WTC11 (cell line): ENCODE measurements around the gene ERFL. TPM values are rescaled to one million over a fixed set of nuclear protein-coding genes. Genes with fewer than 3 reads are reported as not detected.

Experiments used
- AFF4 ChIP-seq: sonication (generic); formaldehyde crosslinking; IDR thresholded peaks from 2 replicates; pipeline ENCODE4 v1.8.1; 2023; ENCODE audit warnings: mild to moderate bottlenecking, missing genetic modification reagents, borderline replicate concordance
- AR ChIP-seq: fragments of 250-450 bp; sonication (Bioruptor Pico); IDR thresholded peaks from 2 replicates; pipeline ENCODE4 v1.9.0; 2021; ENCODE audit warnings: mild to moderate bottlenecking
- ATF6 ChIP-seq: sonication (generic); formaldehyde crosslinking; IDR thresholded peaks from 2 replicates; pipeline ENCODE4 v1.8.1; 2023; ENCODE audit warnings: mild to moderate bottlenecking, missing genetic modification reagents
- CDX4 ChIP-seq: fragments of 250-450 bp; sonication (Bioruptor Pico); IDR thresholded peaks from 2 replicates; pipeline ENCODE4 v1.9.0; 2021; ENCODE audit warnings: moderate library complexity, mild to moderate bottlenecking, inconsistent platforms, borderline replicate concordance
- E2F5 ChIP-seq: sonication (generic); formaldehyde crosslinking; IDR thresholded peaks from 2 replicates; pipeline ENCODE4 v1.8.1; 2022; ENCODE audit warnings: mild to moderate bottlenecking, moderate library complexity, missing genetic modification reagents
- ESRRA ChIP-seq: sonication (generic); formaldehyde crosslinking; IDR thresholded peaks from 2 replicates; pipeline ENCODE4 v1.8.1; 2022; ENCODE audit warnings: mild to moderate bottlenecking, missing genetic modification reagents, borderline replicate concordance
- KAT7 ChIP-seq: sonication (generic); formaldehyde crosslinking; IDR thresholded peaks from 2 replicates; pipeline ENCODE4 v1.8.1; 2023; ENCODE audit warnings: missing genetic modification reagents, mild to moderate bottlenecking, borderline replicate concordance
- MXD4 ChIP-seq: fragments of 250-450 bp; sonication (Bioruptor Pico); IDR thresholded peaks from 2 replicates; pipeline ENCODE4 v1.8.0; 2021; ENCODE audit warnings: mild to moderate bottlenecking, moderate library complexity, borderline replicate concordance
- NFYB ChIP-seq: sonication (generic); formaldehyde crosslinking; conservative IDR thresholded peaks from 2 replicates; pipeline ENCODE4 v1.8.0; 2022; ENCODE audit warnings: low read depth, missing genetic modification reagents
- NR1H2 ChIP-seq: sonication (generic); formaldehyde crosslinking; IDR thresholded peaks from 2 replicates; pipeline ENCODE4 v1.9.0; 2021; ENCODE audit warnings: mild to moderate bottlenecking, moderate library complexity, missing genetic modification reagents
- NR3C1 ChIP-seq: sonication (generic); formaldehyde crosslinking; conservative IDR thresholded peaks from 2 replicates; pipeline ENCODE4 v1.8.1; 2023; ENCODE audit warnings: low read depth, mild to moderate bottlenecking, missing genetic modification reagents
- PREB ChIP-seq: sonication (generic); formaldehyde crosslinking; IDR thresholded peaks from 2 replicates; pipeline ENCODE4 v1.8.1; 2022; ENCODE audit warnings: mild to moderate bottlenecking, missing genetic modification reagents, moderate library complexity, borderline replicate concordance
- SMAD3 ChIP-seq: sonication (generic); formaldehyde crosslinking; IDR thresholded peaks from 2 replicates; pipeline ENCODE4 v1.8.0; 2022; ENCODE audit warnings: missing genetic modification reagents, mild to moderate bottlenecking, borderline replicate concordance
- STAT6 ChIP-seq: sonication (generic); formaldehyde crosslinking; conservative IDR thresholded peaks from 2 replicates; pipeline ENCODE4 v1.8.1; 2023; ENCODE audit warnings: mild to moderate bottlenecking, low read depth, missing genetic modification reagents, moderate library complexity
- USF2 ChIP-seq: sonication (generic); formaldehyde crosslinking; IDR thresholded peaks from 2 replicates; pipeline ENCODE4 v1.8.1; 2023; ENCODE audit warnings: mild to moderate bottlenecking, missing genetic modification reagents, moderate library complexity
- ZNF232 ChIP-seq: sonication (generic); formaldehyde crosslinking; IDR thresholded peaks from 2 replicates; pipeline ENCODE4 v1.8.0; 2022; ENCODE audit warnings: mild to moderate bottlenecking, missing genetic modification reagents
- ZNF532 ChIP-seq: fragments of 250-450 bp; sonication (Bioruptor Pico); IDR thresholded peaks from 2 replicates; pipeline ENCODE4 v1.9.0; 2021; ENCODE audit warnings: mild to moderate bottlenecking, borderline replicate concordance
- total RNA-seq: library from RNA; stranded (reverse); gene quantifications from 3 replicates; pipeline ENCODE4 v1.2.3, GENCODE V29; 2021

ERFL gene
- total RNA-seq, 1 experiment from 2014 or later, result 0.31 TPM

- no peak for TF ChIP-seq AR (CRISPR knock-in tag)
- TF ChIP-seq NFYB (CRISPR knock-in tag), result no peak
- TF ChIP-seq ESRRA (CRISPR knock-in tag), result no peak
- no peak for TF ChIP-seq SMAD3
- TF ChIP-seq ZNF232, result no peak
- TF ChIP-seq MXD4, result no peak
- no peak for TF ChIP-seq PREB (CRISPR knock-in tag)
- no peak for TF ChIP-seq CDX4
- no peak for TF ChIP-seq STAT6 (CRISPR knock-in tag)
- no peak for TF ChIP-seq ATF6 (CRISPR knock-in tag)
- TF ChIP-seq E2F5 (CRISPR knock-in tag), result no peak
- no peak for TF ChIP-seq NR3C1 (CRISPR knock-in tag)
- TF ChIP-seq AFF4 (CRISPR knock-in tag), result no peak
- no peak for TF ChIP-seq KAT7
- TF ChIP-seq USF2 (CRISPR knock-in tag), result no peak
- TF ChIP-seq ZNF532 (CRISPR knock-in tag), result no peak
- TF ChIP-seq NR1H2 (CRISPR knock-in tag), result no peak
- TF ChIP-seq, all 79 proteins: peak for 0
Measured at GRCh38 chr19:41915021-41915775, 13.1 kb downstream of the ERFL start (continued).
